Naive B cell (primary cell): ENCODE data around the gene ERRFI1. TPM values are rescaled to one million over a fixed set of nuclear protein-coding genes. Genes with fewer than 3 reads are reported as not detected.

Experiments
- ATAC-seq, 2 donors: fragments of 150-1000 bp; cut with Tn5 transposase; 2 replicates each; pipeline ENCODE4 v1.10.0; 2021; ENCODE audit warnings: low read depth in 2 of 2, mild to moderate bottlenecking in 2 of 2, moderate library complexity in 2 of 2
- DNase-seq: peaks from one replicate; pipeline ENCODE4 v3.0.0; 2022
- H3K27ac Mint-ChIP-seq, 6 donors: one replicate each; pipeline ENCODE4 v1.8.0; 2020 to 2022; ENCODE audit warnings: mild to moderate bottlenecking in 6 of 6, mixed read lengths in 6 of 6, moderate library complexity in 5 of 6, inconsistent platforms in 2 of 6
- H3K27me3 Mint-ChIP-seq, 3 donors: one replicate each; pipeline ENCODE4 v1.8.0; 2021 to 2022; ENCODE audit warnings: mixed read lengths in 3 of 3, mild to moderate bottlenecking in 1 of 3
- H3K36me3 Mint-ChIP-seq, 2 donors: one replicate each; pipeline ENCODE4 v1.8.0; 2020 to 2022; ENCODE audit warnings: mixed read lengths in 2 of 2, inconsistent platforms in 1 of 2, mild to moderate bottlenecking in 1 of 2
- H3K4me1 Mint-ChIP-seq, 3 donors: one replicate each; pipeline ENCODE4 v1.8.0; 2020 to 2022; ENCODE audit warnings: mixed read lengths in 3 of 3, inconsistent platforms in 1 of 3, mild to moderate bottlenecking in 1 of 3, moderate library complexity in 1 of 3
- H3K4me3 Mint-ChIP-seq, 8 donors: one replicate each; pipeline ENCODE4 v1.8.0; 2020 to 2022; ENCODE audit warnings: mild to moderate bottlenecking in 8 of 8, mixed read lengths in 8 of 8, moderate library complexity in 8 of 8, inconsistent platforms in 2 of 8
- H3K9me3 Mint-ChIP-seq, 7 donors: one replicate each; pipeline ENCODE4 v1.8.0; 2020 to 2022; ENCODE audit warnings: mixed read lengths in 7 of 7, mild to moderate bottlenecking in 5 of 7, inconsistent platforms in 2 of 7, moderate library complexity in 1 of 7
- polyA plus RNA-seq, 6 donors: library from polyadenylated mRNA; unstranded; fragments of 300-500 nt; fragmentation: Illumina TruSeq; gene quantifications; one replicate each; pipeline ENCODE4 v1.2.3, GENCODE V29; 2021; ENCODE audit warnings: low read depth in 6 of 6

ERRFI1 gene
- polyA plus RNA-seq, 6 donors from 2014 or later: 0.08 to 1.6 (median 0.77) TPM; not detected in 1

- H3K4me3 Mint-ChIP-seq: peak overlapping the region; percentile 86 to 100 (median 98)
- peaks cover 0 to 14% of the 10 kb centered on the region in 2 donors for H3K36me3 Mint-ChIP-seq
- H3K4me1 Mint-ChIP-seq: peaks cover 22 to 63% (median 40%) of the 10 kb centered on the region in 3 donors
- H3K27me3 Mint-ChIP-seq: no peaks in the 10 kb centered on the region
- ATAC-seq: no peak
- no peak for DNase-seq
- H3K27ac Mint-ChIP-seq: peak overlapping the region; percentile 95 to 98 (median 97)
- H3K9me3 Mint-ChIP-seq: no peaks in the 10 kb centered on the region
These were observed 63.3 kb downstream of the ERRFI1 start for GRCh38 chr1:7962636-7963377.

DNA sequence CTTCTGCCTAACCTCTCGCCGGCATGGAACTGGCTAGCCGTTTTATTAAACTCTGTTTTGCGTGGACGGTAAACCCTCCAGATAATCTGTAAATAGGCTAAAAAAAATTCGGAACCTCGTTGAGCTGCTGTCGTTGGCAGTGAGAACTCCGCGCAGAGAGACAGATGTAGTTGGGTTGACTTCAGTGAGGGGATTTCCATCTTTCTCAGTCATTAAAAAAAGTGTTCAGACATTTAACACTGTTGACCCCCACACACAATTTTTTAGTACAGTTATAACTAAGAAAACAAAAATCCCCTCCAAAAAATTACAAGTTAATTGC is 64.1 kb downstream of the ERRFI1 start:
- DNase-seq: no peak
- Mint-ChIP-seq H3K4me1 (peaks cover 18 to 59% (median 34%) of the 10 kb centered on the region in 3 donors), H3K27ac (peak overlapping the region; percentile 95 to 98 (median 97)), H3K9me3 (no peaks in the 10 kb centered on the region), H3K36me3 (peaks cover 0 to 9% of the 10 kb centered on the region in 2 donors), H3K4me3 (peak overlapping the region; percentile 86 to 100 (median 98)), H3K27me3 (no peaks in the 10 kb centered on the region)
- ATAC-seq: peak; percentile 43 to 52

Other genes starting within 250 kb of the ERRFI1 start
- 1 to 10 TPM in 4 of 6 donors, under 1 TPM in 2; 0.48 to 2.7 (median 1.6) TPM for gene PER3, start 242.0 kb downstream of the ERRFI1 start, polyA plus RNA-seq
- gene UTS2, start 173.2 kb downstream of the ERRFI1 start, polyA plus RNA-seq: not detected
- gene TNFRSF9, start 85.5 kb downstream of the ERRFI1 start, polyA plus RNA-seq: under 1 TPM in 2 of 6 donors, not detected in 4; 0.38 to 0.52 TPM
- gene PARK7, start 64.6 kb downstream of the ERRFI1 start, polyA plus RNA-seq: 100 to 1,000 TPM; 247 to 350 (median 302) TPM